Measurements from ENCODE around the gene IGF2.

DNA sequence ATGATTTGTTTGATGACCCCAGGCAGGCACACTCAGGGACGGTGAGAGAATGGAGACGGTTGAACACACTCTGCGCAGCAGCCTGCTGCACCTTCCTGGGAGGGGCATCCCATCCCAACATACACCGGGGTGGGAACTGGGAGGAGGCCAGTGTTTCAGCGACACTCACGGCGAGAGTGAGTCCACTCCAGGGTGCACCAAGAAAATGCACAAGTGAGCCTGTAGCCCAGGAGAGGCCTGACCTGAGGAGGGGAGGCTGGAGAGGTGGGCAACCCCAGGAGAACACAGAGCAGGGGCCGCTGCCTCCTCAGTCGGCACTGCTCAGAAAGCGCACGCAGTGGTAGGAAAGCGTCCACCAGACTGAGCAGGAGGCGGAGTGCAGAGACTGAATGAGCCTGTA, 54.5 kb downstream of the IGF2 start:
- TF ChIP-seq EZH2 (IDR thresholded peaks at IDR 0.05; ENCODE audit: borderline replicate concordance, low read depth, low read length, severe bottlenecking) (no peak), POLR2AphosphoS5 (IDR thresholded peaks at IDR 0.05; ENCODE audit: insufficient read depth, low read depth, low read length) (no peak), FOS (IDR thresholded peaks at IDR 0.05; ENCODE audit: borderline replicate concordance, insufficient read depth, low read length) (no peak), POLR2A (IDR thresholded peaks at IDR 0.05; ENCODE audit: low read depth, low read length) (no peak), JUN (IDR thresholded peaks at IDR 0.05; ENCODE audit: borderline replicate concordance, insufficient read depth, insufficient read length, low read depth) (no peak)
- TF ChIP-seq, protein P1, sequence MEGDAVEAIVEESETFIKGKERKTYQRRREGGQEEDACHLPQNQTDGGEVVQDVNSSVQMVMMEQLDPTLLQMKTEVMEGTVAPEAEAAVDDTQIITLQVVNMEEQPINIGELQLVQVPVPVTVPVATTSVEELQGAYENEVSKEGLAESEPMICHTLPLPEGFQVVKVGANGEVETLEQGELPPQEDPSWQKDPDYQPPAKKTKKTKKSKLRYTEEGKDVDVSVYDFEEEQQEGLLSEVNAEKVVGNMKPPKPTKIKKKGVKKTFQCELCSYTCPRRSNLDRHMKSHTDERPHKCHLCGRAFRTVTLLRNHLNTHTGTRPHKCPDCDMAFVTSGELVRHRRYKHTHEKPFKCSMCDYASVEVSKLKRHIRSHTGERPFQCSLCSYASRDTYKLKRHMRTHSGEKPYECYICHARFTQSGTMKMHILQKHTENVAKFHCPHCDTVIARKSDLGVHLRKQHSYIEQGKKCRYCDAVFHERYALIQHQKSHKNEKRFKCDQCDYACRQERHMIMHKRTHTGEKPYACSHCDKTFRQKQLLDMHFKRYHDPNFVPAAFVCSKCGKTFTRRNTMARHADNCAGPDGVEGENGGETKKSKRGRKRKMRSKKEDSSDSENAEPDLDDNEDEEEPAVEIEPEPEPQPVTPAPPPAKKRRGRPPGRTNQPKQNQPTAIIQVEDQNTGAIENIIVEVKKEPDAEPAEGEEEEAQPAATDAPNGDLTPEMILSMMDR (IDR thresholded peaks at IDR 0.05; ENCODE audit: extremely low read depth in 1 of 2, insufficient read depth in 1 of 2, low read depth in 1 of 2, low read length in 2 of 2) = no peak
